HEK293 (cell line): Measurements from ENCODE around the gene ADAMTSL5.

ENCODE experiments used
- HOXD13 ChIP-seq: sonication (generic); formaldehyde crosslinking; IDR thresholded peaks from 2 replicates; pipeline ENCODE4 v1.8.0; 2022; ENCODE audit warnings: missing genetic modification reagents, borderline replicate concordance
- REPIN1 ChIP-seq: fragments of 450-650 bp; formaldehyde crosslinking; IDR thresholded peaks from 2 replicates; pipeline ENCODE4 v1.5.1; 2017; ENCODE audit warnings: missing biosample characterization, missing genetic modification characterization, low read depth
- SALL2 ChIP-seq: fragments of 450-650 bp; formaldehyde crosslinking; IDR thresholded peaks from 2 replicates; pipeline ENCODE4 v1.5.0; 2017; ENCODE audit warnings: missing biosample characterization, mild to moderate bottlenecking, missing genetic modification characterization, borderline replicate concordance
- SETDB1 ChIP-seq: IDR thresholded peaks from one replicate; pipeline ENCODE4 v1.6.1; 2017; ENCODE audit warnings: mild to moderate bottlenecking, low read length, moderate library complexity, mixed read lengths; ENCODE audit not compliant: insufficient read length
- WT1 ChIP-seq: fragments of 450-650 bp; formaldehyde crosslinking; IDR thresholded peaks from 2 replicates; pipeline ENCODE4 v1.5.1; 2016; ENCODE audit warnings: missing biosample characterization, missing genetic modification characterization
- ZNF138 ChIP-seq: fragments of 450-650 bp; formaldehyde crosslinking; IDR thresholded peaks from 2 replicates; pipeline ENCODE4 v1.5.1; 2016; ENCODE audit warnings: missing biosample characterization, missing genetic modification characterization, borderline replicate concordance
- ZNF558 ChIP-seq: fragments of 450-650 bp; formaldehyde crosslinking; IDR thresholded peaks from 2 replicates; pipeline ENCODE4 v1.5.1; 2016; ENCODE audit warnings: missing biosample characterization, missing genetic modification characterization
- ZNF791 ChIP-seq: fragments of 450-650 bp; formaldehyde crosslinking; IDR thresholded peaks from 2 replicates; pipeline ENCODE4 v1.5.1; 2016; ENCODE audit warnings: missing biosample characterization, missing genetic modification characterization
- ZNF792 ChIP-seq: fragments of 450-650 bp; formaldehyde crosslinking; IDR thresholded peaks from 2 replicates; pipeline ENCODE4 v1.5.1; 2016; ENCODE audit warnings: missing biosample characterization, missing genetic modification characterization
- TF ChIP-seq, protein P1 (sequence below): fragments of 450-650 bp; formaldehyde crosslinking; IDR thresholded peaks from 2 replicates; pipeline ENCODE4 v1.5.1; 2016; ENCODE audit warnings: missing biosample characterization, missing genetic modification characterization

DNA sequence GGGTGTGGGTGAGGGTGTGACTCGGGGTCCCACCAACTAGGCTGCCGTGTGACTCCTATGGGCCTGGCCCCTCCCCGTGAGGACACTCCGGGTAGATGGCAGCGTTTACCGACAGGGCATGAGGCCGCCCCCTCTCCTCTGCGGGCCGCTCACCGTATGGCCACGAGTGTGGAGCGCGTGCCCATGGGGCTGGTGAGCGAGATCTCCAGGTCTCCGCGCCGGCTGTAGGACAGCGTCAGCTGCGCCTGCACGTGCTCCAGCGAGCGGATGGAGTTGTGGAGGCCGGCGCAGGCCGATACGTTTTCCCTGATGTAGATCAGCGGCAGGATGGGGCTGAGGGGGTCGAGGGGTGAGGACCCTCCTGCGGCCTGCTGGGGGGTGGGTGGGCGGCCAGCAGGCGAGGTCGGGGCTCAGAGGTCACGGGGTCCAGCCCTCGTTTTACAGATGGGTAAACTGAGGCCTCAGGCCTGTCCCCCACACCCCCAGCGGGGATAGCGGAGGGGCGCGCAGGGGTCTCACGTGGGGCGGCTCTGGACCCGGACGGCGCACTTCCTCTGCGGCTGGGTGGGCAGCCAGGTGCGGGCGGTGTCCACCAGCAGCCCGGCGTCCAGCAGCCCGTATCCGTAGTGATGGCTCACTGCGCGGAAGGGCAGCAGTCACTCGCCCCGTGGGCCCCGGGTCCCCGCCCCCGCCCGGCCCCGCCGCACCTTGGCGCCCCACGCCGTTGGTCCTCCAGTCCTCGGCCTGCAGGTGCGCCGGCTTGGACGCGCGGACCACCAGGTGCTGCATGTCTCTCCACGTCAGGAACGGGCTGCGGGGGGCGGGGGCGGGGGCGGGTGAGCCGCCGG, 29.5 kb downstream of the ADAMTSL5 start:
- TF ChIP-seq SALL2 (tag by site-specific recombination), result no peak
- no peak for TF ChIP-seq ZNF792 (tag by site-specific recombination)
- TF ChIP-seq SETDB1, result no peak
- no peak for TF ChIP-seq ZNF558 (tag by site-specific recombination)
- TF ChIP-seq, protein P1, sequence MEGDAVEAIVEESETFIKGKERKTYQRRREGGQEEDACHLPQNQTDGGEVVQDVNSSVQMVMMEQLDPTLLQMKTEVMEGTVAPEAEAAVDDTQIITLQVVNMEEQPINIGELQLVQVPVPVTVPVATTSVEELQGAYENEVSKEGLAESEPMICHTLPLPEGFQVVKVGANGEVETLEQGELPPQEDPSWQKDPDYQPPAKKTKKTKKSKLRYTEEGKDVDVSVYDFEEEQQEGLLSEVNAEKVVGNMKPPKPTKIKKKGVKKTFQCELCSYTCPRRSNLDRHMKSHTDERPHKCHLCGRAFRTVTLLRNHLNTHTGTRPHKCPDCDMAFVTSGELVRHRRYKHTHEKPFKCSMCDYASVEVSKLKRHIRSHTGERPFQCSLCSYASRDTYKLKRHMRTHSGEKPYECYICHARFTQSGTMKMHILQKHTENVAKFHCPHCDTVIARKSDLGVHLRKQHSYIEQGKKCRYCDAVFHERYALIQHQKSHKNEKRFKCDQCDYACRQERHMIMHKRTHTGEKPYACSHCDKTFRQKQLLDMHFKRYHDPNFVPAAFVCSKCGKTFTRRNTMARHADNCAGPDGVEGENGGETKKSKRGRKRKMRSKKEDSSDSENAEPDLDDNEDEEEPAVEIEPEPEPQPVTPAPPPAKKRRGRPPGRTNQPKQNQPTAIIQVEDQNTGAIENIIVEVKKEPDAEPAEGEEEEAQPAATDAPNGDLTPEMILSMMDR (tag by site-specific recombination), result no peak
- no peak for TF ChIP-seq HOXD13 (CRISPR knock-in tag)
- no peak for TF ChIP-seq REPIN1 (tag by site-specific recombination)
- no peak for TF ChIP-seq WT1 (tag by site-specific recombination)
- no peak for TF ChIP-seq ZNF138 (tag by site-specific recombination)
- TF ChIP-seq ZNF791 (tag by site-specific recombination), result no peak
